Astrocyte (in vitro differentiated cells and primary cell): ENCODE data around the gene STRIP2. TPM values are rescaled to one million over a fixed set of nuclear protein-coding genes. Genes with fewer than 3 reads are reported as not detected.

ENCODE experiments used
- DNase-seq: peaks from one replicate; pipeline ENCODE4 v3.0.0-alpha.2; 2010; ENCODE audit warnings: low read depth
- FAIRE-seq: peaks from 2 replicates; lab custom pipeline; 2011; peaks lifted over from hg19 to GRCh38; lab: Jason Lieb, UNC
- H2AFZ ChIP-seq: 2 replicates; pipeline ENCODE4 v1.6.0; 2012; ENCODE audit warnings: low read depth, low read length, inconsistent platforms
- H3K27ac ChIP-seq: 2 replicates; pipeline ENCODE4 v1.5.1; 2011; ENCODE audit warnings: low read depth, low read length, inconsistent platforms
- H3K27me3 ChIP-seq: 2 replicates; pipeline ENCODE4 v1.6.0; 2011; ENCODE audit warnings: low read length, inconsistent platforms; ENCODE audit not compliant: insufficient read depth
- H3K36me3 ChIP-seq: 2 replicates; pipeline ENCODE4 v1.5.1; 2011; ENCODE audit warnings: low read length, inconsistent platforms; ENCODE audit not compliant: insufficient read depth
- H3K4me1 ChIP-seq: 2 replicates; pipeline ENCODE4 v1.5.1; 2011; ENCODE audit warnings: low read length, inconsistent platforms; ENCODE audit not compliant: insufficient read depth
- H3K4me2 ChIP-seq: 2 replicates; pipeline ENCODE4 v1.6.0; 2012; ENCODE audit warnings: low read length, inconsistent platforms
- H3K4me3 ChIP-seq: 2 replicates; pipeline ENCODE4 v1.5.1; 2011; ENCODE audit warnings: low read depth, mild to moderate bottlenecking, low read length, inconsistent platforms; ENCODE audit not compliant: insufficient read depth
- H3K79me2 ChIP-seq: 2 replicates; pipeline ENCODE4 v1.6.0; 2012; ENCODE audit warnings: mild to moderate bottlenecking, low read length, inconsistent platforms; ENCODE audit not compliant: insufficient read depth
- H3K9ac ChIP-seq: 2 replicates; pipeline ENCODE4 v1.6.0; 2012; ENCODE audit warnings: mild to moderate bottlenecking, low read length, inconsistent platforms
- H3K9me3 ChIP-seq: 2 replicates; pipeline ENCODE4 v1.5.1; 2012; ENCODE audit warnings: low read depth, mild to moderate bottlenecking, low read length, inconsistent platforms; ENCODE audit not compliant: insufficient read depth
- H4K20me1 ChIP-seq: 2 replicates; pipeline ENCODE4 v1.6.0; 2012; ENCODE audit warnings: low read length, inconsistent platforms; ENCODE audit not compliant: insufficient read depth
- H3K27ac Mint-ChIP-seq: one replicate; pipeline ENCODE4 v1.8.0; 2021; ENCODE audit warnings: mild to moderate bottlenecking, mixed read lengths; ENCODE audit not compliant: unreplicated experiment
- H3K27me3 Mint-ChIP-seq: one replicate; pipeline ENCODE4 v1.8.0; 2021; ENCODE audit warnings: low read depth, mixed read lengths; ENCODE audit not compliant: unreplicated experiment
- H3K36me3 Mint-ChIP-seq: one replicate; pipeline ENCODE4 v1.8.0; 2021; ENCODE audit warnings: low read depth, mixed read lengths; ENCODE audit not compliant: unreplicated experiment
- H3K4me1 Mint-ChIP-seq: one replicate; pipeline ENCODE4 v1.8.0; 2021; ENCODE audit warnings: low read depth, mixed read lengths; ENCODE audit not compliant: unreplicated experiment
- H3K4me3 Mint-ChIP-seq: one replicate; pipeline ENCODE4 v1.8.0; 2021; ENCODE audit warnings: mild to moderate bottlenecking, moderate library complexity, mixed read lengths; ENCODE audit not compliant: unreplicated experiment
- H3K9me3 Mint-ChIP-seq: one replicate; pipeline ENCODE4 v1.8.0; 2021; ENCODE audit warnings: mild to moderate bottlenecking, mixed read lengths; ENCODE audit not compliant: unreplicated experiment
- EZH2 ChIP-seq: IDR thresholded peaks from 2 replicates; pipeline ENCODE4 v1.6.1; 2012; ENCODE audit warnings: mild to moderate bottlenecking, low read length, inconsistent platforms; ENCODE audit not compliant: insufficient read depth
- total RNA-seq: library from RNA; stranded (reverse); gene quantifications from 2 replicates; pipeline ENCODE4 v1.2.1, GENCODE V29; 2021
- TF ChIP-seq, protein P1 (sequence below): IDR thresholded peaks from 2 replicates; pipeline ENCODE4 v1.5.1; 2011; ENCODE audit warnings: low read depth, mild to moderate bottlenecking, inconsistent platforms, low read length, moderate library complexity; ENCODE audit not compliant: insufficient read depth

The STRIP2 gene
- total RNA-seq, 1 donor from 2014 or later: 1.3 TPM

DNA sequence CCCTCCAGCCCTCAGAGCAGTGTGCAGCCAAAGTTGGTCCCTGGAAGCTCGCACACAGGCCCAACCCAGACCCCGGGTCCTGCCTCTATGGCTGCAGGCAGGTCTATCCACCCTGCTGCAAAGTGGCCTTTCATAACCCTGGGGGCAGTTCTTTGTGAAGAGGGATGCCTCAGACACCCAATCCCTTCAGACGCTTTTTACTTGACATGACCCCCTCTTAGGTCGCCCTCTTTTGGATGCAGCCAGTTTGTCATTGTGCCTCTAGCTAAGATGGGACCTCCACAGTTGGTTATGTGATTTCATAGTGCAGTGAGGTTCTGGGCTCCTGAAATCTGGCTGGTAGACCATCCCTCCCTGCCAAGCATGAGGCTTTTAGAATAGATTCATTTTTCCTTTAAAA is 95.4 kb downstream of the STRIP2 start:
- no peak overlapping the region for H3K27ac Mint-ChIP-seq

GRCh38 chr7:129530795-129531391 is 96.7 kb downstream of the STRIP2 start:
- Histone ChIP-seq H3K9ac (no peak overlapping the region), H3K27me3 (no peaks in the 10 kb centered on the region), H3K27ac (peak overlapping the region; percentile 26), H3K4me1 (peaks cover 13% of the 10 kb centered on the region), H3K9me3 (no peaks in the 10 kb centered on the region), H4K20me1 (no peaks in the 10 kb centered on the region), H3K36me3 (no peaks in the 10 kb centered on the region), H3K4me2 (peak overlapping the region; percentile 60), H2AFZ (no peak overlapping the region), H3K79me2 (no peaks in the 10 kb centered on the region), H3K4me3 (no peak overlapping the region)
- no peaks in the 10 kb centered on the region for H3K36me3 Mint-ChIP-seq
- H3K4me1 Mint-ChIP-seq: peaks cover 7% of the 10 kb centered on the region
- TF ChIP-seq EZH2: no peak
- TF ChIP-seq, protein P1, sequence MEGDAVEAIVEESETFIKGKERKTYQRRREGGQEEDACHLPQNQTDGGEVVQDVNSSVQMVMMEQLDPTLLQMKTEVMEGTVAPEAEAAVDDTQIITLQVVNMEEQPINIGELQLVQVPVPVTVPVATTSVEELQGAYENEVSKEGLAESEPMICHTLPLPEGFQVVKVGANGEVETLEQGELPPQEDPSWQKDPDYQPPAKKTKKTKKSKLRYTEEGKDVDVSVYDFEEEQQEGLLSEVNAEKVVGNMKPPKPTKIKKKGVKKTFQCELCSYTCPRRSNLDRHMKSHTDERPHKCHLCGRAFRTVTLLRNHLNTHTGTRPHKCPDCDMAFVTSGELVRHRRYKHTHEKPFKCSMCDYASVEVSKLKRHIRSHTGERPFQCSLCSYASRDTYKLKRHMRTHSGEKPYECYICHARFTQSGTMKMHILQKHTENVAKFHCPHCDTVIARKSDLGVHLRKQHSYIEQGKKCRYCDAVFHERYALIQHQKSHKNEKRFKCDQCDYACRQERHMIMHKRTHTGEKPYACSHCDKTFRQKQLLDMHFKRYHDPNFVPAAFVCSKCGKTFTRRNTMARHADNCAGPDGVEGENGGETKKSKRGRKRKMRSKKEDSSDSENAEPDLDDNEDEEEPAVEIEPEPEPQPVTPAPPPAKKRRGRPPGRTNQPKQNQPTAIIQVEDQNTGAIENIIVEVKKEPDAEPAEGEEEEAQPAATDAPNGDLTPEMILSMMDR: no peak
- H3K9me3 Mint-ChIP-seq: no peaks in the 10 kb centered on the region
- peaks cover 7% of the 10 kb centered on the region for H3K27me3 Mint-ChIP-seq
- peak; percentile 81 for DNase-seq
- no peak overlapping the region for H3K27ac Mint-ChIP-seq
- H3K4me3 Mint-ChIP-seq: no peak overlapping the region
- no peak for FAIRE-seq

More for the DNA sequence above, 95.4 kb downstream of the STRIP2 start:
- Histone ChIP-seq H2AFZ (no peak overlapping the region), H3K9me3 (no peaks in the 10 kb centered on the region), H4K20me1 (no peaks in the 10 kb centered on the region), H3K9ac (no peak overlapping the region), H3K4me3 (no peak overlapping the region), H3K4me2 (no peak overlapping the region), H3K27me3 (no peaks in the 10 kb centered on the region), H3K4me1 (peaks cover 13% of the 10 kb centered on the region), H3K27ac (no peak overlapping the region), H3K36me3 (no peaks in the 10 kb centered on the region), H3K79me2 (no peaks in the 10 kb centered on the region)
- FAIRE-seq: no peak
- Mint-ChIP-seq H3K27me3 (peaks cover 5% of the 10 kb centered on the region), H3K4me3 (no peak overlapping the region), H3K9me3 (peaks cover 5% of the 10 kb centered on the region), H3K36me3 (no peaks in the 10 kb centered on the region), H3K4me1 (peaks cover 3% of the 10 kb centered on the region)
- TF ChIP-seq EZH2: no peak
- TF ChIP-seq, protein P1: no peak
- DNase-seq: no peak

- FAIRE-seq: no peak
Observed at GRCh38 chr7:129531721-129532120, 97.5 kb downstream of the STRIP2 start.

More at GRCh38 chr7:129531721-129532120, 97.5 kb downstream of the STRIP2 start:
- Histone ChIP-seq H3K4me3 (no peak overlapping the region), H3K4me2 (no peak overlapping the region), H2AFZ (no peak overlapping the region), H3K9ac (no peak overlapping the region), H3K79me2 (no peaks in the 10 kb centered on the region), H3K27me3 (no peaks in the 10 kb centered on the region), H3K9me3 (no peaks in the 10 kb centered on the region), H4K20me1 (no peaks in the 10 kb centered on the region), H3K36me3 (no peaks in the 10 kb centered on the region), H3K27ac (no peak overlapping the region), H3K4me1 (peaks cover 13% of the 10 kb centered on the region)
- Mint-ChIP-seq H3K27me3 (peaks cover 9% of the 10 kb centered on the region), H3K4me1 (peaks cover 13% of the 10 kb centered on the region), H3K27ac (no peak overlapping the region), H3K36me3 (no peaks in the 10 kb centered on the region), H3K4me3 (no peak overlapping the region), H3K9me3 (peaks cover 2% of the 10 kb centered on the region)
- DNase-seq: no peak
- TF ChIP-seq, protein P1: no peak
- no peak for TF ChIP-seq EZH2
